Fibroblast of villous mesenchyme (primary cell): ENCODE measurements around the gene ZFYVE28. TPM values are rescaled to one million over a fixed set of nuclear protein-coding genes. Genes with fewer than 3 reads are reported as not detected.

Source experiments
- DNase-seq: peaks from one replicate; pipeline ENCODE4 v3.0.0-alpha.2; 2010; ENCODE audit warnings: low read depth
- H3K4me3 ChIP-seq: 2 replicates; pipeline ENCODE4 v1.5.1; 2011; ENCODE audit warnings: low read depth, mild to moderate bottlenecking, low read length
- total RNA-seq: library from RNA; depleted of rRNA; stranded (reverse); fragments of >200 nt; gene quantifications from 2 replicates; pipeline ENCODE4 v1.2.3, GENCODE V29; 2012
- TF ChIP-seq, protein P1 (sequence below): IDR thresholded peaks from 2 replicates; pipeline ENCODE4 v1.5.1; 2012; ENCODE audit warnings: low read depth, mild to moderate bottlenecking, low read length; ENCODE audit not compliant: insufficient read depth

Gene ZFYVE28
- total RNA-seq, 1 donor: 12.1 TPM

DNA sequence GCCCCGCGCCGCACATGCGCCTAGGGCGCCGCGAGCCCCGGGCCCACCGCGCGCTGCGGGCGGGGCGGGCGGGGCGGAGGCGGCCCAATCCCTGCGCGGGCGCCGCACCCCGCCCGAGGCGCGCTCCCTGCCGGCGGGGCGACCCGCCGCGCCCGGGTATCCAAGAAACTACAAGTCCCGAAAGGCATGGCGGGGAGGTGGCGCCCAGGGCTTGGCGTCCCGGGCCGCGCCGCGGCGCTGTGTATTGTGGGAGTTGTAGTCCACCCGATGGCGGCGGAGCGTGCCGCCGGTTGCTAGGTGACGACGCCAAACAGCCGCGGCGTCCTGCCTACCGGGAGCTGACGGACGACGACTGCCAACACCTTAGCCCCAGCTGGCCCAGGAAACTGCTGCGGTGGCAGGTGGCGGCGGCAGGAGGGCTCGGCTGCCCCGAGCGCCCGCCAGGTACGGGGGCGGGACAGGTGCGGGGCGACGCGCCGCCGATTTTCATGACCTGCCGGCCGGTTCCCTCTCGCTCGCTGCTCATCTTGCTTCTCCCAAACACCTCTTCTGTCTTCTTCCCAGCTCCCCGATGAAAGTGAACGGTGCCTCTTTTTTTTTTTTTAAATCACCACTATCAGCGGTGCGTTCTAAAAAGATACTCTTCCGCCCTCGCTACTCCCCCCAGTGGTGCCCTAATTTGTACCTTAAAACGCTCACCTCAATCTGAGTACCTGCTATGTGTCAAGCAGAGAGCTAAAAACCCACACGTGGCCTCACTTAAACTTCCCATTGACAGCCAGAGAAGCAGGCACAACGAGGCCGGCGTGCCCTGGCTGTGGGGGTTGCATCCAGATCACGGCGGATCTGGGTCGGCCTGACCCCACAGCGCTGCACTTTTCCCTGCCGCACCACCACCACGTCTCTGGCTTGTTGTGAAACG lies 466 bp upstream of the ZFYVE28 start, which contains the start of gene CFAP99:
TSS of gene CFAP99 (plus strand) at position 306 of the 922 bp plus-strand sequence.
- H3K4me3 ChIP-seq: peak within 1 kb of the TSS; percentile 61
- DNase-seq: peak; percentile 92
- TF ChIP-seq, protein P1, sequence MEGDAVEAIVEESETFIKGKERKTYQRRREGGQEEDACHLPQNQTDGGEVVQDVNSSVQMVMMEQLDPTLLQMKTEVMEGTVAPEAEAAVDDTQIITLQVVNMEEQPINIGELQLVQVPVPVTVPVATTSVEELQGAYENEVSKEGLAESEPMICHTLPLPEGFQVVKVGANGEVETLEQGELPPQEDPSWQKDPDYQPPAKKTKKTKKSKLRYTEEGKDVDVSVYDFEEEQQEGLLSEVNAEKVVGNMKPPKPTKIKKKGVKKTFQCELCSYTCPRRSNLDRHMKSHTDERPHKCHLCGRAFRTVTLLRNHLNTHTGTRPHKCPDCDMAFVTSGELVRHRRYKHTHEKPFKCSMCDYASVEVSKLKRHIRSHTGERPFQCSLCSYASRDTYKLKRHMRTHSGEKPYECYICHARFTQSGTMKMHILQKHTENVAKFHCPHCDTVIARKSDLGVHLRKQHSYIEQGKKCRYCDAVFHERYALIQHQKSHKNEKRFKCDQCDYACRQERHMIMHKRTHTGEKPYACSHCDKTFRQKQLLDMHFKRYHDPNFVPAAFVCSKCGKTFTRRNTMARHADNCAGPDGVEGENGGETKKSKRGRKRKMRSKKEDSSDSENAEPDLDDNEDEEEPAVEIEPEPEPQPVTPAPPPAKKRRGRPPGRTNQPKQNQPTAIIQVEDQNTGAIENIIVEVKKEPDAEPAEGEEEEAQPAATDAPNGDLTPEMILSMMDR: no peak

DNA sequence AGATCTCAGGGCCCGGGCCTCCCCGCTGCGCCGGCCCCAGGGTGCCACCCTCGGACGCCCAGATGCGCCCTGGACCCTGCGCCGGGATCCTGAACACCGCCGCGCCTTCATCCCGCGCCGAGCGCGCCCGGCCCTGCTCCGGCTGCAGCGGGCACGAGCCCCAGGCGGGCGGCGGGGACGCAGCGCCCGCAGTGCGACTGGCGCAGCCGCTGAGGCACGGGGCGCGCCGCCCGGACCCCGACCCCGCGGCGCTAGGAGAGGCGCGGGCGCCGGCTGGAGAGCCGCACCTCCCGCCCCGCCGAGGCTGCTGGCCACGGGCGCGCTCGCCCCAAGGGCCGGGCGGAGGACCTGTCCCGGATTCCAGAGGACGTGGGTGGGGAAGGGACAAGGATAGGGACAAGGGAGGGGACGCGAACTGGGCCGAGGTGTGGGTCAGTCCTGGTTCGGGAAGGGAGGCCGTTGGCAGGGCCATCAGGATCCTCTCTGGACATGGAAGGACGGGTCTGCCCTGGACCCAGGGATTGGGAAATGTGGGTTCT lies 1.1 kb downstream of the ZFYVE28 start:
- TF ChIP-seq, protein P1: no peak
- DNase-seq: no peak
- peak overlapping the region; percentile 58 for H3K4me3 ChIP-seq

DNA sequence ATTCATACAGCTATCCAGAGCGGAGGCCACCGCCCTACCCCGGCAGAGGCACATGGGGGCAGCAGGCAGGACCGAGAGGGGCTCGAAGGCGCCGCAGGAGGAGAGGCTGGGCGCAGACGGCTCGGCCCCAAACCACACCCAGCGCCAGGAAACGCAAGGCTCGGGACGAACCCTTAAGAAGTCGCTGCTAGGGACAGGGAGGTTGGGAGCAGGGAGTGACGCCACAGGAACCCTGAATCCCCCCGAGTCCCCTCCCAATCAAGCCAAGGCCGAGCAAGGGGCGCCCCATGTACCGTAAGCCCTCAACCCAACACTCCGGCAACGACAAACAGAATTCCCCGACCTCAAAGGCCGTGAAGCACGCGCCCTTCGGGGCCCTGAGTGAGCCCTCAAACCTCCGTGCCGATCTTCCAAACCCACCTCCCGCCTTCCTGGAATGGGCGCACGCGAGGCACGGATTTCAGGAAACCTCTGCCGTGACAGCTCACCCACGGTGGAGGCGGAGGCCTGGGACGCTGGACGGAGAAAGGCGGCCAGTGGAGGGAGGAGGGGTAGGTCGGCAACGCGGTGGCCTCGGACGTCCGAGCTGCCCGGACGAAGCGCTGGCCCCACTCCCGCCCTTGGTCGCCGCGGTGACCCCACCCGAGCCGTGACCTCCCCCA lies 1.8 kb downstream of the ZFYVE28 start:
- no peak for DNase-seq
- H3K4me3 ChIP-seq: peak overlapping the region; percentile 52

DNA sequence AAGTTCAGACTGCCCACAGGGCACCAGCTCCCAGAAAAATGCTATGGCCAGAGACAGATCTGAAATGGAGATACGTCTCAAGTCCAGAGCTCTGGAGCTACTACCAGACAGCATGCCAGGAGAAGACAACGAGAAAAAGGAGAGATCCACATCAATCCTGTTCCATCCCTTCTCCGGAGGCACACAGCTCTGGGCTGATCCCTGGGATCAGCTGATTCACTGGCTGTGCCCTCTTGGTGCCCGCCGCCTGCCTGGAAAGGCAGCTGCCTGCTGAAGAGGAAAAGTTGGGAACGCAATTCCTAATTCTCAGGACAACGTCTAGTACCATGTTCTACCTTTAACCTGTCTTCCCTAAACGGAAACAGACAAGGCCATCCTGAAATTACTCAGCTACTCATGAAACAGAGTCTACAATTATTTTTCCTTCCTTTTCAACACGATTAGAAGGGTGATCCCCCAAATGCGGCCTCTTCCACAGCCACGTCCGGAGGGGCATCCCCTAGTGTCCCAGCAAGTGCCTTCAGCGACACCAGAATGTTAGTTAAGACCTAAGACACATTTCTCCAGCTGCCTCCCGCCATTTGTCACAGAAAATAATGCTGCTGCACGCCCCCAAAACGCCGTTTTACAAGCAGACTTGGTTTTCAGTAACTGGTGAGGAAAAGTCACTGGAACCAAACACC lies 2.4 kb downstream of the ZFYVE28 start:
- TF ChIP-seq, protein P1: no peak
- no peak for DNase-seq
- H3K4me3 ChIP-seq: peak overlapping the region; percentile 52

More for the DNA sequence above, 1.8 kb downstream of the ZFYVE28 start:
- TF ChIP-seq, protein P1: no peak

DNA sequence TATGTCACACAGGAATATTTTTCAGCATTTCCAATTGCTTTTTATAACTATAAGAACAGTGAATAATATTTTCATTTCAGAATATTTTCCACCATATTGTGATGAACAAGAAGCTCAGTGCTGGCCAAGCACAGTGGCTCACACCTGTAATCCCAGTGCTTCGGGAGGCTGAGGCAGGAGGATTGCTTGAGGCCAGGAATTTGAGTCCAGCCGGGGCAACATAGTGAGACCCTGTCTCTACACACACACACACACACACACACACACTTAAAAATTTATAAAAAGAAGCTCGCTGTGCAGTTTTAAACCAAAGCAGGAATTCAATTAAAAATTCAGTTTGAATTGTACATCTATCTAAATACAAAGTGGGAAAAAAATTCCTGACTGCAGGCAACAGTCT lies 3.2 kb downstream of the ZFYVE28 start:
- H3K4me3 ChIP-seq: no peak overlapping the region
- TF ChIP-seq, protein P1: no peak
- no peak for DNase-seq

DNA sequence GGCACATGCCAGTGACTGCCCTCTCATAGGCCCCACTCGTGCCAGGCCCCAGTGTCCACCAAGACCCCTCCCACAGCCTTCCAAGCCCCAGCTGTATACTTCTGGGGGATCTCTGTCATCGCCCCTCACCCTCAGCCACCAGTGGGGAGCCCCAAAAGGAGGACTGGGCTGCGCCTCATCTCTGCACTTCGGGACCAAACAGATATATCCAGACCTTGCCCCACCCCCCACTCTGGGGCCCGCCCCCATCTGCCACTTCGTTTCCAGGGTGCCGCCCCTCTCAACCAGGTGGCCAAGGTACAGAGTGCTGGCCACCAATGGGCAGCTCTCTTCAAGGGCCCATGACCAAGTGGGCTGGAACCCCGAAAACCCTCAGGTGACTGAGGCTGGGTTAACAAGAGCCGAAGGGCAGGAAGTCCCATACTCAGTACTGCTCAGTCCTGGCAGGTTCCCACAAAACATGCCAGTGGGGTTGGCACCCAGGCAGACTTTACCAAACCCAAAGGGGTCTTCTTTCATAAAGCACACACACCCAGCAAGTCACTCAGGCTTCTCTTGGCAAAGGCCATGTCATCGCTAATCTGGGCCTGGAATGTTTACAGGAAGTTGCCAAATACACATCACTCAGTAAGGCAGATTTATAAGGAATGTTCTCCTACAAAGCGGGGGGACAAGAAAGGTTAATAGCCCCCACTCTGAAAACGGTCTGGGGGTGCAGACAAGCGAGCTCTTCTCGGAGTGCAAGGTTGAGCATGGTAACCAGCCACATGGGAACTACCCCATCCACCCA lies 4.4 kb downstream of the ZFYVE28 start:
- no peak for DNase-seq
- no peak overlapping the region for H3K4me3 ChIP-seq
- TF ChIP-seq, protein P1: no peak
